Ovary (tissue), 3 donors: ENCODE results near the gene FTCD.

Source experiments
- EP300 ChIP-seq: sonication (generic); formaldehyde crosslinking; IDR thresholded peaks from one replicate; pipeline ENCODE4 v1.6.1; 2017; ENCODE audit warnings: antibody characterized with exemption
- POLR2A ChIP-seq: fragments of 450-650 bp; IDR thresholded peaks from one replicate; pipeline ENCODE4 v1.6.1; 2017; ENCODE audit warnings: antibody characterized with exemption, mild to moderate bottlenecking, moderate library complexity
- TF ChIP-seq, protein P1 (sequence below), 3 donors: fragments of 450-650 bp in 2 of 3; fragments of 200-600 bp in 1 of 3; IDR thresholded peaks; one replicate each; pipeline versions ENCODE4 v1.5.1 to v1.8.0; 2016 to 2022; ENCODE audit warnings: antibody characterized with exemption in 3 of 3, mild to moderate bottlenecking in 1 of 3
- donor health status: DM: no; HTN: no; CAD: no.

GRCh38 chr21:46127239-46128105 is 27.9 kb downstream of the FTCD start:
- TF ChIP-seq EP300 (no peak), POLR2A (no peak)
- TF ChIP-seq, protein P1, sequence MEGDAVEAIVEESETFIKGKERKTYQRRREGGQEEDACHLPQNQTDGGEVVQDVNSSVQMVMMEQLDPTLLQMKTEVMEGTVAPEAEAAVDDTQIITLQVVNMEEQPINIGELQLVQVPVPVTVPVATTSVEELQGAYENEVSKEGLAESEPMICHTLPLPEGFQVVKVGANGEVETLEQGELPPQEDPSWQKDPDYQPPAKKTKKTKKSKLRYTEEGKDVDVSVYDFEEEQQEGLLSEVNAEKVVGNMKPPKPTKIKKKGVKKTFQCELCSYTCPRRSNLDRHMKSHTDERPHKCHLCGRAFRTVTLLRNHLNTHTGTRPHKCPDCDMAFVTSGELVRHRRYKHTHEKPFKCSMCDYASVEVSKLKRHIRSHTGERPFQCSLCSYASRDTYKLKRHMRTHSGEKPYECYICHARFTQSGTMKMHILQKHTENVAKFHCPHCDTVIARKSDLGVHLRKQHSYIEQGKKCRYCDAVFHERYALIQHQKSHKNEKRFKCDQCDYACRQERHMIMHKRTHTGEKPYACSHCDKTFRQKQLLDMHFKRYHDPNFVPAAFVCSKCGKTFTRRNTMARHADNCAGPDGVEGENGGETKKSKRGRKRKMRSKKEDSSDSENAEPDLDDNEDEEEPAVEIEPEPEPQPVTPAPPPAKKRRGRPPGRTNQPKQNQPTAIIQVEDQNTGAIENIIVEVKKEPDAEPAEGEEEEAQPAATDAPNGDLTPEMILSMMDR (IDR thresholded peaks at IDR 0.05), result no peak
